T-helper 9 cell (primary cell): ENCODE data around the gene PDGFD.

Source experiments
- DNase-seq: peaks from one replicate; pipeline ENCODE4 v3.0.0-alpha.2; 2020

Gene PDGFD

DNA sequence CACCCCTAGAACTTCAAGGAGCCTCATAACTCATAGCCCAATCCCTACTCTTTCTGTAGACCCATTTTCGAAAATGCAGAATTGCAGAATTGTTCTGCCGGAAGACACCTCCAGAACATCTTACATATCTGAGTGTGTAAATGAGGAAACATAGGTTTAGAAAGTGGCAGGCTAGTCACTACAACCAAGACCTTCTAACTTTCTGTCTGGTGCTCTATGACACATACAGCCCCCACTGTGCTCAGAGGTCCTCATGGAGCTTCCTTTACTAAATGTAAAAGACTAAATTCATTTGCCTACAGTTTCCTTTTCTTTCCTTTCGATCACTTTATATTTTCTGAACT is 259.7 kb downstream of the PDGFD start:
- DNase-seq: no peak

GRCh38 chr11:103903621-103904323 is 260.2 kb downstream of the PDGFD start:
- no peak for DNase-seq

DNA sequence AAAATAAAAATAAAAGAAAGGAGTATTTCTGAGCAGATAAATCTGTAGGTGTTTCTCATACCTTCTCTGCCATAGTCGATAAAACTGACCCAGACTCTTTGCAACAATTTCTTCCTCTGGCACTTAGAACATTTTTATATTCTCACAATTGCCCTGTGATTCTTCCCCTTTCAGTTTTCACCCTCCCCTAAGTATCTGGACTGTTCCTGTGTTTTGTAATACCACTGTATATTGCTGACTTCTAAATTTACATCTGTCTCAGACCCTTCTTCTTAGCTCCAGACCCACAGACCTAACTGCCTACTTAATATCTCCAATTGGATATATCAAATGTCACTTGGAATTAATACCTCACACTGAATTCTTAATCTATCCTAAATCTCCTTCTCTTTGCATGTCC is 261.0 kb downstream of the PDGFD start:
- no peak for DNase-seq

DNA sequence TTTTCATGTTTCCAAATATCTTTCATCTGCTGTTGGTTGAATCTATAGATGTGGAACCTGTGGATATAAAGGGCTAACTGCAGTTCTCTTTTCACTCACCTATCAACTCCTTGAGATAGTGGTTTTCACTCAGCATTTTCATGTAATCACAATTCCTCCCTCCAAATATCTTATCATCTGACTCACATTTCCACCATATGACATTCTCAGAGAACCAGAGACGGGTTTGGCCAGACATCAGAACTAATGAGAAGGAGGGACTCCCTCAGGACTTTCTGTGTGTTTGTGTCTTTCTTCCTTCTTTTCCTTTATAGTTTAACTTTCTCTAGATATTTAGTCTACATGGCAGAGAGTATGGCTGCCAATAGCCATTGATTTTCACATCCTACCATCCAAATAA is 262.3 kb downstream of the PDGFD start:
- DNase-seq: no peak

GRCh38 chr11:103898577-103899336 is 265.2 kb downstream of the PDGFD start:
- no peak for DNase-seq

GRCh38 chr11:103898065-103898464 is 265.9 kb downstream of the PDGFD start:
- no peak for DNase-seq

DNA sequence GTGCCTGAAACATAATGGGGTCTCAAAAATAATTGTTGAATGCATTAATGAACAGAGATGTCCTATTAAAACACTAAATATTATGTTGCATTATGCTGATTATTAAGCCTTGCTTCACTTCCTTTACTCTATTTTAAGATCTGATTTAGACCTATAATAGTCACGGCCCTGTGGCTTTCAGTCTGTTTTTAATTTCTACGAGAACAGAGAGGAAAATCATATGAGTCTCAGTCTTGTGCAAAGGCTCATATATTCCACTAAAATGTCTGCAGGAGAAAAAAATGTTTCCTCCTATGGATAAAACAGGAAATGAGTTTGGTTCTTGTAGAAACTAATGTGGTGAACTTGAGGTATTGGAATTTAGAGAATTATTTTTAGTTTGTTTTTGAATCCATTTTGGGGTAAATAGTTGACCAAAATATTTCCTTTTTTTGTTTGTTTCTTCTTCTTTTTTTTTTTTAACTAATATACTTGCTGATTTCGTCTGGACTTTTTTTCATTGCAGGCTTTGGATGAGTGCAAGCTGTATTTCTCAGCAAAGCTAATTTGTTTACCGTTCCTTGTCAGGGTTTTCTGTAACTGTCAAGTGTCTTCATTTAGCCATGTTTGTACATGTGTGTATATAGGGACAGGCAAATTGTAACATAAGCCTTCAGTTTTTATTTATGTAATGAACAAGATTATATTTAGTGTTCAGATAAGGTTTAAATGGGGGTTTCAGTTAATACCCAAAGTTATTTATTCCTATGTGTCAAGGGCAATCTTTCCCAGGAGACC is 266.6 kb downstream of the PDGFD start:
- no peak for DNase-seq

GRCh38 chr11:103895106-103895505 is 268.8 kb downstream of the PDGFD start:
- DNase-seq: no peak

- DNase-seq: no peak
Measured at GRCh38 chr11:103894673-103895072, 269.3 kb downstream of the PDGFD start.

- DNase-seq: no peak
Measured at GRCh38 chr11:103894034-103894433, 269.9 kb downstream of the PDGFD start.

GRCh38 chr11:103893371-103893770 is 270.6 kb downstream of the PDGFD start:
- no peak for DNase-seq

DNA sequence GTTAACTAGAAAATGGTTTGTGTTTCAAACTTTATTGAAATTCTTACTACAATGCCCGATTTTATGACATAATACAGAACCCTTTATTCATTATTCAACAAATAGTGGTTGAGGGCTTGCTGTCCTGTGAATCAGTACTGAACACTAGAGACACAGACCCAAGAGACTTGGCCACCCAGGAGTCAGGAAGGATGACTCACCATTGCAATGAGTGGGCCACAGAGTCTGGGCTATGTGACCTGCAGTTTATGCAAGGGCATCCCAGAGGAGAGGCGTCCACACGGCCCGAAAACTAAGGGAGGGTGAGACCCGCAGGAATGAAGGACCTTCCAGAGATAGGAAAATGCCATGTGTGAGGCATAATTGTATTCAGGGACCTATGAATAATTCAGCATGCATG is 271.3 kb downstream of the PDGFD start:
- DNase-seq: no peak

DNA sequence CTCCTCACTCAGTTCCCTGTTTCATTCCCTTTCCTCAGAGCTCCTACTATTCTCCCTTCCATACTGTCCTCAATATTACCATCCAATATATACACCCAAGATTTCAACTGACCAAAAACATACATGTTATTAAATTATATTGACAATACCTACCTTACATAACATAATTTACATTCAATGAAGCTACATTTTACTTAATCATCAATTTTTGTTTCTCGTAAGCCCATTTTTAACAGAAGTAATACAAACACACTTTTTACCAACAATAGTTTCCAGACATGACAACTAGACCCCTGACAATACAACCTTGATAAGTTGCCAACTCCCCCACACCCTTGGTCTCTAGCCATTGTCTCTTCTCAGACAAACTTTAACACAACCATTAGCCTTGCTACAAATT is 273.3 kb downstream of the PDGFD start:
- no peak for DNase-seq

- DNase-seq: no peak
Measured at GRCh38 chr11:103889679-103890078, 274.3 kb downstream of the PDGFD start.

GRCh38 chr11:103888541-103888951 is 275.4 kb downstream of the PDGFD start:
- DNase-seq: no peak

GRCh38 chr11:103887001-103887658 is 276.8 kb downstream of the PDGFD start:
- no peak for DNase-seq

DNA sequence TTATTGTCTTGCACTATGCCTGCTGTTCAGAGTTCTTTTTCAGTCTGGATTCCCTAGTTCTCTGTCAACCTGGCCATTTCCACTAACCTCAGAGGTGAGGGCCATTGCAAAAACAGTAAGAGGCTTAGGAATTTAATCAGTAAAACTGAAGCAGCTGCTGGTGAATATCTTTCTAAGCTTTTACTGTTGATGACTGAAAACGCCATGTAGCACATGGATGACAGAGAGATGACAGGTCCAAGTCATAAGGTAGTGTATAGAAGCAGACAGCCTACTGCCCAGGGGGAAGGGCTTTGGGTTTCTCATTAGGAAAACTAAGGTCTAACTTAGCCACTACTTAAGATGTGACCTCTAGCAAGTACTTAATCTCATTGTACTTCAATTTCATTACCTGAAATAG is 280.1 kb downstream of the PDGFD start:
- no peak for DNase-seq

DNA sequence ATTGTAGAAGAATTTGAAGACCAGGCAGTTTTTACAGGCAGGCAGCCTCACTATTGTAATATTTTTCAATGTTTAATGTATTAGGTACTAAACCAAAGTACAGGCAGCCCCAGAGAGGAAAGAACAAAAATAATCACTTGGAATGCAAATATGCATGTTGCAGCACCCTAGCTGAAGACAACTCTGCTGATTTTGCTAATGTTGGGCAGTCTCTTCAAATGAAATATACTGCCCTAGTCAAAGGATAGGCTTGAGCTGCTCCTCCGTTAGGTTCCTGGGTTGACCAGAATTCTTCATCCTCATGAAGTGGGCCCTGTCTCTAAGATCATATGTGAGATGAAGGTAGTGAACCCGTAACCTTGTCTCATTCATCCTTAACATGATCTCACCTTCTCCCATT is 280.7 kb downstream of the PDGFD start:
- no peak for DNase-seq

GRCh38 chr11:103881584-103881983 is 282.4 kb downstream of the PDGFD start:
- DNase-seq: no peak

GRCh38 chr11:103880968-103881367 is 283.0 kb downstream of the PDGFD start:
- no peak for DNase-seq

DNA sequence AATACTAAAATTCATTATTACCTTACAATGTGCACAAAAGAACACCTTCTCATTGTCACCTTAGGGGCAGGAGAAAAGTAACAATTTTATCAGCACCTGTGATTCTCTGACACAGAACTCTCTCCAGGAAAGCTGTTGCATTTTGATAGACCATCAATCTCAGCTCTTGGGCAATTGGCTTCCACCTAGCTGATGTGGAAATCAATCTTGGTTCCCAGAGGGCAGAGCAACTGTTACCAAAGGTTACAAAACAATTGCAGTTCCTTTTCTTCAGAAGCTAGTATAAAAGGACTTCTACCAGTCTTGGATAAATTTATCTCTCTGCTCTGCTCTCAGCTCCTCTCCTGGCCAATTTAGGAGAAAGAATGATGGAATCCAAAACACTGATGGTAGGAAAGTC is 285.3 kb downstream of the PDGFD start:
- no peak for DNase-seq

DNA sequence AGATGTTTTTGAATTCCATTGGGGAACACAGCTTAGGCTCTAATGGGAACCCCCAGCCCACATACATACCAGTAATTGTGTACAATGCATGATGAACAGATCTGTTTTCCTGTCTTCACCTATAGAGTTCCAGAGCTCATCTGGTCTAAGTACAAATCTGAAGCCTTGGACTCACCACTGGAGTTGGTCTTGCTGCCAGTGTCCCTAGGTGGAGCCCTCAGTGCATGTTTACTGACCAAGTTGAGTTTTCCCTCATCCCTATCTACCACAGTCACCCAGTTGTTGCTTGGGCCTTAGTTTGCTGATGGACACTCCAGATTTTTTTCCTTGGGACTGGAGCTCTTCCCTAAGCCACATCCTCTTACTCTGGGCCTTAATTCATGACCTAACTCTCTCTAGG is 286.7 kb downstream of the PDGFD start:
- DNase-seq: no peak

DNA sequence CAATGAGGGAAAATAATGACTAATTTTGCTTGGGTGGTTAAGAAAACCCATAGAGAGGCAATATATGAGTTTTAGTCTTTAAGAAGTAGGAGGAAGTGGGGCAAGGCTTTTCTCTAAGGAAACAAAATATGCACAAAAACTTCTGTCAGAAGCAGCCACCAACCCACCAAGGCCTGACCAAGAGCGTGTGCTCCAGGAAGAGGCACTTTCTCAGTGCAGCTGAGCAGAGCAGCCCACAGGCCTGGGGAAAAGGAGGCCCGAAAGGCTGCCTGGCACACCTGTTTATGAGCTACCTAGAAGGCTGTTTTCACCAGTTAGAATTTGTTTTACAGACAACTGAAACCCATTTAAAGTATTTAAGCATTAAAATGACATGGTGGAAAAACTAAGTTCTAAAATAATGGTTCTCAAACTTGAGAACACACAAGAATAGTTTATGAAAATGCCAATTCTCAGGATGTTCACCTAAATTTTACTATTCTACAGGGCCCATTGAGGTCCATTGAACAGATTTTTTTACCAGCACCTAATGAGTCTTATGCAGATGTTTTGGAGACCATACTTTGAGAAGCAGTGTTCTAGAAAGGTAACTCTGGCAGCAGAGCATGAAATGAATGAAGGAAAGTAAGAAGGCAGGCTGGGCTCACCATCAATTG is 288.0 kb downstream of the PDGFD start:
- DNase-seq: no peak
